ENCODE measurements around the gene TPRX1. TPM values are rescaled to one million over a fixed set of nuclear protein-coding genes. Genes with fewer than 3 reads are reported as not detected.
"Not testable (repeated sequence)": the region's sequence is repeated elsewhere in the genome, so short reads cannot be mapped to it uniquely, and the experiment has no call there.

The TPRX1 gene
- total RNA-seq, 1 donor from 2014 or later, result not detected

- Mint-ChIP-seq H3K4me1 (ENCODE audit: low read depth) (no peaks in the 10 kb centered on the region), H3K27ac (ENCODE audit: unreplicated experiment) (no peak overlapping the region), H3K4me3 (ENCODE audit: unreplicated experiment) (no peak overlapping the region), H3K36me3 (ENCODE audit: low read depth) (peaks cover 2% of the 10 kb centered on the region), H3K27me3 (ENCODE audit: low read depth) (peaks cover 7% of the 10 kb centered on the region), H3K9me3 (ENCODE audit: low read depth) (peaks cover 12% of the 10 kb centered on the region)
- no peak for DNase-seq (ENCODE audit: low spot score)
- TF ChIP-seq CTCF (IDR thresholded peaks at IDR 0.05), result no peak
These were observed 7.6 kb downstream of the TPRX1 start for GRCh38 chr19:47796785-47797184.

- DNase-seq (ENCODE audit: low spot score), result no peak
- Mint-ChIP-seq H3K36me3 (ENCODE audit: low read depth) (no peaks in the 10 kb centered on the region), H3K4me3 (ENCODE audit: unreplicated experiment) (no peak overlapping the region), H3K4me1 (ENCODE audit: low read depth) (no peaks in the 10 kb centered on the region), H3K27ac (ENCODE audit: unreplicated experiment) (no peak overlapping the region), H3K9me3 (ENCODE audit: low read depth) (peaks cover 6% of the 10 kb centered on the region), H3K27me3 (ENCODE audit: low read depth) (peaks cover 7% of the 10 kb centered on the region)
- TF ChIP-seq CTCF (IDR thresholded peaks at IDR 0.05), result peak; percentile 42
These were observed 9.8 kb downstream of the TPRX1 start for GRCh38 chr19:47794526-47794925.

GRCh38 chr19:47792616-47793015 lies 11.7 kb downstream of the TPRX1 start:
- Mint-ChIP-seq H3K9me3 (ENCODE audit: low read depth) (peaks cover 6% of the 10 kb centered on the region), H3K27ac (ENCODE audit: unreplicated experiment) (no peak overlapping the region), H3K4me1 (ENCODE audit: low read depth) (peaks cover 6% of the 10 kb centered on the region), H3K4me3 (ENCODE audit: unreplicated experiment) (no peak overlapping the region), H3K36me3 (ENCODE audit: low read depth) (no peaks in the 10 kb centered on the region), H3K27me3 (ENCODE audit: low read depth) (no peaks in the 10 kb centered on the region)
- TF ChIP-seq CTCF (IDR thresholded peaks at IDR 0.05), result no peak
- no peak for DNase-seq (ENCODE audit: low spot score)

GRCh38 chr19:47790398-47790814 lies 13.9 kb downstream of the TPRX1 start:
- Mint-ChIP-seq H3K4me3 (ENCODE audit: unreplicated experiment) (no peak overlapping the region), H3K9me3 (ENCODE audit: low read depth) (peaks cover 6% of the 10 kb centered on the region), H3K27ac (ENCODE audit: unreplicated experiment) (no peak overlapping the region), H3K4me1 (ENCODE audit: low read depth) (peaks cover 6% of the 10 kb centered on the region), H3K36me3 (ENCODE audit: low read depth) (peaks cover 4% of the 10 kb centered on the region), H3K27me3 (ENCODE audit: low read depth) (no peaks in the 10 kb centered on the region)
- DNase-seq (ENCODE audit: low spot score), result no peak
- TF ChIP-seq CTCF (IDR thresholded peaks at IDR 0.05), result peak; percentile 90

GRCh38 chr19:47789811-47790210 lies 14.5 kb downstream of the TPRX1 start:
- not testable (repeated sequence) for H3K27me3 Mint-ChIP-seq (ENCODE audit: low read depth); H3K4me3 Mint-ChIP-seq (ENCODE audit: unreplicated experiment)
- H3K27ac Mint-ChIP-seq (ENCODE audit: unreplicated experiment), result peak overlapping the region; percentile 17

GRCh38 chr19:47787307-47787706 lies 17.0 kb downstream of the TPRX1 start:
- H3K27ac Mint-ChIP-seq (ENCODE audit: unreplicated experiment); H3K9me3 Mint-ChIP-seq (ENCODE audit: low read depth); H3K4me3 Mint-ChIP-seq (ENCODE audit: unreplicated experiment); DNase-seq (ENCODE audit: low spot score); H3K27me3 Mint-ChIP-seq (ENCODE audit: low read depth); H3K4me1 Mint-ChIP-seq (ENCODE audit: low read depth): not testable (repeated sequence)
- H3K36me3 Mint-ChIP-seq (ENCODE audit: low read depth), result peaks cover 18% of the 10 kb centered on the region

More at GRCh38 chr19:47789811-47790210, 14.5 kb downstream of the TPRX1 start:
- not testable (repeated sequence) for H3K9me3 Mint-ChIP-seq (ENCODE audit: low read depth); H3K4me1 Mint-ChIP-seq (ENCODE audit: low read depth); H3K36me3 Mint-ChIP-seq (ENCODE audit: low read depth); DNase-seq (ENCODE audit: low spot score)
